GM21723 (cell line): ENCODE data around the gene PEDS1.
"Not testable (repeated sequence)": the region's sequence is repeated elsewhere in the genome, so short reads cannot be mapped to it uniquely, and the experiment has no call there.

Source experiments
- ATAC-seq: cut with Tn5 transposase; IDR thresholded peaks from one replicate; pipeline ENCODE4 v1.9.1; 2021; ENCODE audit warnings: mild to moderate bottlenecking, moderate library complexity; ENCODE audit not compliant: unreplicated experiment

Gene PEDS1

DNA sequence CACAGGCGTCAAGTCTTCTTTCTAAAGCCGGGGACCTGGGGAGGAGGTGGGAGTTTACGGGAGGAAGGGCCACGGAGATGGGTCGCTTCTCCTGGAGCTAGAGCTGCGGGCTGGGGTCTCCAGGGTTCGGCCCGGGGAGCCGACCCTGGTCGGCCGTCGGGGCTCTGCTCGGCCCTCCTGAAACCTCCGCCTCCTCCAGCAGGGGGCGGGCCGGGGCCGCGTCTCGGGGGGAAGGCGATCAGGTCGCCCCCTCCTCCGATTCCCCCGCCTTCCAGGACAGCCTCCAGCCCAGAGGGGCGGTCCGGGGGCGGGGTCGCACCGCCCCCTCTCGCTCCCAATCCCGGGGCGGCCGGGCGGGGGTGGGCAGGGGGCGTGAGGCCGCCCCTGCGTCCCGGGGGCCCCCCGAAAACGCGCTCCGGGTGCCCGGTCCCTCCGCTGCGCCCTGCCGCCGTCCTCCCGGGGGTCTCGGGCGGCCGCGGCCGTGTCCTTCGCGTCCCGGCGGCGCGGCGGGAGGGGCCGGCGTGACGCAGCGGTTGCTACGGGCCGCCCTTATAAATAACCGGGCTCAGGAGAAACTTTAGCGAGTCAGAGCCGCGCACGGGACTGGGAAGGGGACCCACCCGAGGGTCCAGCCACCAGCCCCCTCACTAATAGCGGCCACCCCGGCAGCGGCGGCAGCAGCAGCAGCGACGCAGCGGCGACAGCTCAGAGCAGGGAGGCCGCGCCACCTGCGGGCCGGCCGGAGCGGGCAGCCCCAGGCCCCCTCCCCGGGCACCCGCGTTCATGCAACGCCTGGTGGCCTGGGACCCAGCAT is 36.9 kb upstream of the PEDS1 start, which contains the start of gene CEBPB:
Gene CEBPB, plus strand, starts transcription at position 580 of the 814 bp plus-strand sequence. Its CDS starts 204 bp downstream, at position 784.
- peak; percentile 37 for ATAC-seq

DNA sequence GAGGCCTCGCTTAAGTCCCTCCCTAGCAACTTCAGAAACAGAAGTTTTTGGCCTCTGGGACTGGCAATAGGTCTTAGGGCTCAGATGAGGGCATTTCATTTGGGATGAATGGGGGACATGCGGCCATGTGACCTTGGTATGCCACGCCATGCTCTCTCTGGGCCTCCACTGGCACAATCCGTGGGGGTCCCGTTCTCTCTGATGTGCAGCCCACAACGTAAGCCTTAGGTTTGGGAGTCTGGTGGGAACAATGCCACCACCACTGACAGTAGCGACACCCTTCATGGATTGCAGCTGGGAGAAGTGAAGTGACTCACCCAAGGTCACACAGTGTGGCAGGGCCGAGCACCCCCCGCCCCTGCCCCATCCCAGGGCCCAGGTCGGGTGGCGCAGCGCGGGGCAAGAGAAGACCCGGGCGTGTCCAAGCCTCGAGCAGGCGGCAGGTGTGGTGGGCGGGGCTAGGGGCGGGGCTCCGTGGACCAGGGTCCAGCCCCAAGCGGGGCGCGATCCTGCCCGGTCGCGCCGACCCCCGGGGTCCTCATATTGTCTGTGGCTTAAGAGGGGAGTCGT is 36.2 kb upstream of the PEDS1 start:
- no peak for ATAC-seq

DNA sequence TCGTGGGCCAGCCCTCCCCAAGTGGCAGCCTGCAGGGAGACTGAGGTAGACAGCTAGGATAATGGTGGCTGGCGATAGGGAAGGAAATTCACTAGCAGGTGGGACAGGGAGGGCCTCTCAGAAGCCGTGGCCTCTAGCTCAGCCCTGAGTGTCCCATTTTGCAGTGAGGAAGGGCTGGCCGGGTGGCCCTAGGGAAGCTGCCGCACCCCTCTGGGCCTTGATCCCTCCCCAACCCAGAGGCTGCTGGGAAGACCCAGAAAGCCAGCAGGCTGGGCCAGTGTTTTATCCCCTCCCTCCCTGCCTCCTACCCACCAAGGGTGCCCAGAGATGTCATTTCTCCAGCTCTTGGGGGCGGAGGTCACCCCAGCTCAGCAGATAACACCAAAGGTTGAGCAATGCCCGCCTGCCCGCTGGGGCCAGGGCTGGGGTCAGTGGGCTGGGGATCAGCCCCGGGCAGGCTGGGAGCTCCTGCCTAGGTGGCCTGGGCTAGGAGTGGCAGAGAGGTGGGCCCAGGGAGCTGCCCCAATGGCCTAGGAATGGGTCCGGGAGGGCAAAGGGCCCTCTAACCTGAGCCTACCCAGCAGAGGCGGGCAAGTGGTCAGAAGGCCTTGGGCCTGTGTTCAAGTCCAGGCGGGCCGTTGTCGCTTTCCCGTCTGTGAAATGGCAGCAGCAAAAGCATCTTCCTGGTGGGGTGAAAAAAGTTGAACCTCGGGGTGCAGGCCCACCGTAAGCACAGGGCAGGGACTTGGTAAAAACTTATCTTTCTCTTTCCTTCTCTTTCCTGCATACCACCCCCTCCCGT is 35.6 kb upstream of the PEDS1 start:
- ATAC-seq = no peak

DNA sequence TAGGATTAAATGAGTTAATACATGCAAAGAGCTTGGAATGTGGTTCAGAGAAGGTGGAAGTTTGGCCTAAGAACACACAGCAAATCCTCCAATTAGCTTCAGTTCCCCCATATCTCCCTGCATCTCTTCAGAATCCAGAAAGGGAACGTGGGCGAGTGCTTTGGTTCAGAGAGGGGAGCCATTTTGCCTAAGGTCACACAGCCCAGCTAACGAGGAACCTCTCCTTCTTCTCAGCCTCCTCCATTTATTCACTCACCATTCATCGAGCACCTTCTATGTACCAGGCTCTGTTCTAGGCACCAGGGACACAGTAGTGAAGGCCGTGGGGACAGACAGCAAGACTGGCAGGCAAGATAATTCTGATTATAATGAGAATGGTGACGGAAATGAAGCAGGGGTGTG is 34.8 kb upstream of the PEDS1 start:
- no peak for ATAC-seq

DNA sequence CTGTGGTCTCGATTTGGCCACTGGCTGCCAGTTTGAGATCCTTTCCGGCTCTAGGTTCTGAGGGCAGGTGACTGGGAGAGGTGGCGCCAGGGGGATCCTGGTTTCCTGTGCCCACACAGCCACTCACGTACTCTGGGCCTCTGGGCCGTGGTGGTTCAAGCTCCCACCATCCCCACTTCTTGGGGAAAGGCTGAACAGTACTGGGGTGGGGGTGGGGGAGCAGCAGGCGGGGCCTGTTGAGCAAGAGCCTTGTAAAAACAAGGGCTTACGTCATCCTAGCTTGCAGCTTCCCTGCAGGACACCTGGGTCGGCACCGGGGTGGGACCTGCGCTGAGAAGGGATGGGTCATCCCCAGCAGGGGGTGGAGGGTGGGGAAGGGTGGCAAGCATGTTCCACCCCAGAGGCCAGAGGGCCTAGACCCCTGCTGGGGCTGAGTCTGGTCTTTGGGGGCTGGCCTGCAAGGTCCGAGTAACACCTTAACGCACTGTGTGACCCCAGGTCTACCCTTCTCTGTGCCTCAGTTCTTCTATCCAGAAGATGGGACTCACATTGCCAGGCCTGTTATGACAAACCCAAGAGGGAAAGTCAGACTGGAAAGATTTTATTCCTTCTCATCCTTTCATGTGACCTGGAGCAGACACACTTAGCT is 34.0 kb upstream of the PEDS1 start:
- no peak for ATAC-seq

DNA sequence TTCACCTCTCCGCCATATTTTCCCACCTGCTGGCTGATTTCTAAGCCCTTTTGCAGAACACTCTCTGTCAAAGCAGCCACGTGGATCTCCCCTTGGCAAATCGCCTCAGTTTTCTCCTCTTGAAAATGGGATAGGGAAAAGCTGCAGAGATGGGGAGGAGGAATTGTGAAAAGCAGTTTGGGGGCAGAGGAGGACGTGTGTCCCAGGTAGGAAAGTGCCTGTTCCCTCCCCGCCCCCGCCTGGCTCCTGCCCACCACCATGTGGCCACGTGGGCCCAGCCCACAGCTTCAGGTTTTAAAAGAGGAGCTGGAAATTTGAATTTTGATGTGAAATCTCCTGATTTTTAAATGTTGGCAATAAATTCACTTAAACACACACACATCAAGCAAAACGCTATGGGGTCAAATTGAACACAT is 33.5 kb upstream of the PEDS1 start:
- no peak for ATAC-seq

DNA sequence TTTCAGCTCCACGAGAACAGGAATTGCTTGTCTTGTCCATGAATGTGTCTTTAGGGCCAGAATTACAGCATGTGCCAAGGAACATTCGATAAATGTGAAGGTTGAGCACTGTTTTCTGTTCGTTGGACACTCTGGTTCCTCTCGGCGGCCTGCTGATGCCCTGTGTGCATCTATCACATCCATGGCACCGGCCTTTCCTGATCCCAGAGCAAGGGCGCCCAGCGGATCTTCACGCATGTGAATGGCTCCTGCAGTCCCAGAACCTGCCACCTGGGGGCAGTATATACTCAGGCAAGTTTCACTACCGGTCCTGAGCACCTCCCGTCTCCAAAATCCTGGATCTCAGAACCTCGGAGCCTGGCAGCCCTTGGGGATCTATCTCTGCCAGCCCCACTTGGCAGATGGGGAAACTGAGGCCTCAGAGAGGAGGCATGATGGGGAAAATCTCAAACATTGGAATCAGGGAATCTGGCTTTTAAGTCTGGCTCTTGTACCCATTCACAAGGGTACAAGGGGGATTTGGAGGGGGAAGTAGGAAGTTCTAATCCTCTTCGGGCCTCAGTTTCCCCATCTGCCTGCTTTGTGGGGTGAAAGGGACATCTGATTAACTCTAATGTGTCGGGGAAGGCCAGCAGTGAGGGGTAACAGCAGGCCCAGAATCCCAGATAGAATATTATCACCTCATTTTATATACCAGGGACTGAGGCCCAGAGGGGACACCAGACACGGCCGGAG is 32.8 kb upstream of the PEDS1 start:
- no peak for ATAC-seq

DNA sequence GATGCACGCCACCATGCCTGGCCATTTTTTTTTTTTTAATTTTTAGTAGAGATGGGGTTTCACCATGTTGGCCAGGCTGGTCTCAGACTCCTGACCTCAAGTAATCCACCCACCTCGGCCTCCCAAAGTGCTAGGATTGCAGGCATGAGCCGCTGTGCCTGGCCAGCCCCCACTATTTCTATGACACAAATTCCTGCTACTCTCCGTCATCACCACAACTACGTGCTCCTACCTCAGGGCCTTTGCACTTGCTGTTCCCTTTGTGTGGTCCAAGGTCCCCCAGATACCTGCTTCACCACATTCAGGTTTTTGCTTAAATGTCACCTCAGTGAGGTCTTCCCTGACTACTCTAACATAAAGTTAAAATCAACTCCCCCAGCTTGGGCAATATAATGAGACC is 31.9 kb upstream of the PEDS1 start:
- ATAC-seq = no peak

DNA sequence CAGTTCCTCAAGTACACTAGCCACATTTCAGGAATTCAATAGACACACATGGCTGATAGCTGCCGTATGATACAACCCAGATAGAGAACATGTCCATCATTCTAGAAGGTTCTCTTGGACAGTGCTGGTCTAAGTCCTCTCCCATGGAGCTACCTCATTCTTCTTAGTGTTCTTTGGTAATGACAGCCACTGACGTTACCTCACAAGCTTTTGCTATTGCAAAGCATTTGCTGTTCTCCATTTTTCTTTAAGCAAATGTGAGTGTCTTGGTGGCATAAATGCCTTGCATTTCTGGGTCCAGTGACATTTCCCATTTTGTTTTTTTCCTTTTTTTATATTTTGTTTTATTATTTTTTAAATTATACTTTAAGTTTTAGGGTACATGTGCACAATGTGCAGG is 28.8 kb upstream of the PEDS1 start:
- no peak for ATAC-seq

DNA sequence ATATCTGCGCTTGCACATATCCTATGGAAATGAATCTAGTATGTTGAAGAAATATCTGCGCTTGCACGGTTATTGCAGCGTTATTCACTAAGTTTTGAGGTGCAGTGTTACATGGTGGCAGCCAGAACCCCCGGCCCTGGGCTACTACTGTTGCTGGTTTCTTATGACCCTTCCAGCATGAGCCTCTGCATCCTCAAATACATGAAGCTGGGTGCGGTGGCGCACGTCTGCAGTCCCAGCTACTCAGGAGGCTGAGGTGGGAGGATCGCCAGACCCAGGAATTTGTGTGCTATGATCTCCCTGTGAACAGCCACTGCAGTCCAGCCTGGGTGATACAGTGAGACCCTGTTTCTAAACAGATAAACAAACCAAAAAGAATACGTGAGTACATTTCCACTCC is 27.8 kb upstream of the PEDS1 start:
- no peak for ATAC-seq

DNA sequence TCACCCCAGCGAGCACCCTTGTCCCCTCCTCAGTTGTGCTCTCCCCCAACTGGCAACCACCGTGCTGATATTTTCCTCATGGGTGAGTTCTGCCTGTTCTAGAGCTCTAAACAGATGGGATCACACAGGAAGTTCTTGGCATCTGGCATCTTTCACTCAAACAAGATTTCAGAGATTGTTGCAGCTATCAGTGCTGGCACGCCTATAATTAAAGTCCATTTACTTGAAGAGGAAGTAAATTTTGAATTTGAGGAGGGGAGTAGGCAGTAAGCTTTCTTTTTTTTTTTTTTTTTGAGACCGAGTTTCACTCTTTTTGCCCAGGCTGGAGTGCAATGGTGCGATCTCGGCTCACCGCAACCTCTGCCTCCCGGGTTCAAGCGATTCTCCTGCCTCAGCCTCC is 25.1 kb upstream of the PEDS1 start:
- not testable (repeated sequence) for ATAC-seq

DNA sequence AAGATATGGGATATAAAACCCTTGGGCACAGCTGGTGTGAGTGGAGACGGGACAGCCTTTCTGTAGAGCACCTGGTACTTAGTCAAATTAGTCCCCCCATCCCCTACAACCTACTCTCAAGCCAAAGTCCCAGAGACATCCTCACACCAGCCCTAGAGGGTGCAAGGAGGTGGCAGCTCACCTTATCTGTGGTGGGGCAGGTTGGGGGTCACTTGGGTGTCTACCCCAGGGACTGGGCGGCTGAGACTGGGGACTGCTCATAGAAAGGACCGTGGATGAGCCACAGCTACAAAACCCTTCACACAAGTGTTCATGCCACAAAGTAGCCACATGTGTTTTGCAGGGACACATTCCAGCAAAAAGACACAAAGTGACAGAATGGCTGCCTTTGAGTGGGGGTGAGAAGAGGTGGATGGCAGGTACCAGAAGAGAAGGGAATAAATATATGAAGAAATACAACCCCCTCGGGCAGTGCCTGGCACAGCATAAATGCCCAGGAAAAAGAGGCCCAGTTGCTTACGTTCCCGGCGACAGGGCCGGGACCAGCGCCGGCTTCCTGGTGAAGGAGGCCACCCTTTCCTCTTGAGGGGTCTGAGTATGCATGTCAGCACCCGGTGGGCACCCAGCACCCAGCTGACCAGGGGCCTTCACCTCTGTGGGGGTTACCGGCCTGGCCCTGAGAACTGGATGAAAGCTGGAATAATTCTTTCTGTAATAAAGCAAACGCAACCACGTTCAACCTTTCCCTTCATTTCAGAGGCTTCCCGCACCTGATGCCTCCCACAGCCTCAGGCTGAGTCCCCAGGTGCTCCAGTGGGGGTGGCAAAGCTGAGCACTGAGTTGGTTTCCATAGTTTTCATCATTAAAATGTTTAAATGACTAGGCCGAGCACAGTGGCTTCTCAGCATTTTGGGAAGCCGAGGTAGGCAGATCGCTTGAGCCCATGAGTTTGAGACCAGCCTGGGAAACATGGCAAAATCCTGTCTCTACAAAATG is 22.7 kb upstream of the PEDS1 start:
- ATAC-seq = no peak

DNA sequence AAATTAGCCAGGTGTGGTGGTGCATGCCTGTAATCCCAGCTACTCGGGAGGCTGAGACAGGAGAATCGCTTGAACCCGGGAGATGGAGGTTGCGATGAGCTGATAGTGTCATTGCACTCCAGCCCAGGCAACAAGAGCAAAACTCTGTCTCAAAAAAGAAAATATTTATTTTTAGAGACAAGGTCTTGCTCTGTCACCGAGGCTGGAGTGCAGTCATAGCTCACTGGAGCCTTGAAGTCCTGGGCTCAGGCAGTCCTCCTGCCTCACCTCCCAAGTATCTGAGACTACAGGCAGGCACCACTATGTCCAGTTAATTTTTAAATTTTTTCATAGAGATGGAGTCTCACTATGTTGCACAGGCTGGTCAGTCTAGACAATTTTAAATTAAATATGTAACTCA is 20.9 kb upstream of the PEDS1 start:
- no peak for ATAC-seq

DNA sequence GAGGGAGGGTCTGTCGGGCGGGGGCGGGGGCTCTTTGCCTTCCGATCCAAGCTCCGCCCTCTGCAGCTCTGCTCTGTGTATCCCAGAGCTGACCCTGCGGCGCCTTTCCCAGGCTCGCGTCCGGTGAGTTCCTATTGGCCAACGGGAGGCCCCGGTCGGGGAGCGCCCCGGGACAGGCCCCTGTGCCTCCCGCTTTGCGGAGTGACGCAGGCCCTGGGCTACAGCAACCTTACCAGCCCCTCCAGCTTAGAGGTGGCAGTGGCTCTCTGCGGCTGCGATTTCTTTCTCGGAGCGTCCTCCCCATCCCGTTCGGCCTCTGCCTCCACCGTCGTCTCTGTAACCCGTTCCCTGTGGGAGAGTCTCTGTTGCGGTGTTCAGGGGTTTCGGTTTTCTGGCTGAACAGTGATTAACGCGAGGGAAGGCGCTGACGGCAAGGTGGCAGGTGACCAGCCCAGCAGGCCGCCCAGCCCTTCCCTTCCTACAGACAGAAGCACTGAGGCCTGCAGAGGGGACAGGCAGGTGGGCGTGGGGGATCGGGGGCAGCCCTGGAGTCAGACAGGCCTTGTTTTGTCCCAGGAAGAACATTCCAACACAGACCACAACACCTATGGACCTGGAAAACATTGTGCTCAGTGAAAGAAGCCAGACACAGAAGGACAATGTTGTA is 19.0 kb upstream of the PEDS1 start:
- no peak for ATAC-seq

DNA sequence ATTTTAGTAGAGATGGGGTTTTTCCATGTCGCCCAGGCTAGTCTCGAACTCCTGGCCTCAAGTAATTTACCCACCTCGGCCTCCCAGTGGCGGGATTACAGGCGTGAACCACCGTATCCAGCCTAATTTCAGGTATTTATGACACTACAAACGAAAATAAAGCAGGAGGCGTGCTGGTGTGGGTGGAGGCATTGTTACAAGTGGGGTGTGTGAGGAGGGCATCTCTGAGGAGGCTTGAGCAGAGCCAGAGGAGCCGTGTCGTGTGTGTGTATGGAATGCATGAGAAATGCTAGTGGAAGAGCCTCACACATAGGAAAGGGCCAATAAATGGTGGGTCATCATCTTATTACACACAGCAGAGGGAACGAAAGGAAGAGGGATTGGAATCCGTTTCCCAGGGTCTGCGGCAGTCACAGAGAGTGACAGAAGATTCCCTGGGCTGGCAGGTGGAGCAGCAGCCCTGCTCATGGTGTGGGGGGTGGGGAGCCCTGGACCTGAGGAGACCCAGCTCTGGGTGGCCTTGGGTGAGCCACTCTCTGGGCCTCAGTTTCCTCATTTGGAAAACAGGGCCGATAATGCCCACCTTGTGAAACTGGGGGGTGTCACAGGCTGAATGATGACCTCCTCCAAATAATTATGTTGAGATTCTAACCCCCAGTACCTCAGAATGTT is 17.2 kb upstream of the PEDS1 start:
- no peak for ATAC-seq

DNA sequence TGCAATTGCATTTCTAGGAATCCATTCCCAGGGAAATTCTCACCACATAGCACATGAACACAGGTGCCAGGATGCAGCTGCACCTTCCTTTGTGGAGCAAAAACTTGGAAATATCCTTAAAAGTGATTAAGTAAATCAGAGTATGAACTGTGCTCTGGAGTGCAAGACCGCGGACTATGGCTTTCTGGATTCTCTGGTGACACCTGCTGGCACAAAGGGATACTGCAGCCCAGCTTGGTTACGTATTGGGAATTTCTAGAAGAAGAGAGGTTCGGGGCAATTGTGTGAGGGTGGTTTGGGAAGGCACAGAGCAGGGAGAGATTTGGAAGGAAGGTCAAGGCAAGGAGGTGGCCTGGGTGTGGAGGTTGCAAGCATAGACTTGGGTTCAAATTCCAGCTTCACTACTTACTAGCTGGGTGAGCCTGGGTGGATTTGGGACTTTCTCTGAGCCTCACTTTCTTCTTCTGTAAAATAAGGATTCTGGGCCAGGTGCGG is 15.9 kb upstream of the PEDS1 start:
- ATAC-seq = no peak

DNA sequence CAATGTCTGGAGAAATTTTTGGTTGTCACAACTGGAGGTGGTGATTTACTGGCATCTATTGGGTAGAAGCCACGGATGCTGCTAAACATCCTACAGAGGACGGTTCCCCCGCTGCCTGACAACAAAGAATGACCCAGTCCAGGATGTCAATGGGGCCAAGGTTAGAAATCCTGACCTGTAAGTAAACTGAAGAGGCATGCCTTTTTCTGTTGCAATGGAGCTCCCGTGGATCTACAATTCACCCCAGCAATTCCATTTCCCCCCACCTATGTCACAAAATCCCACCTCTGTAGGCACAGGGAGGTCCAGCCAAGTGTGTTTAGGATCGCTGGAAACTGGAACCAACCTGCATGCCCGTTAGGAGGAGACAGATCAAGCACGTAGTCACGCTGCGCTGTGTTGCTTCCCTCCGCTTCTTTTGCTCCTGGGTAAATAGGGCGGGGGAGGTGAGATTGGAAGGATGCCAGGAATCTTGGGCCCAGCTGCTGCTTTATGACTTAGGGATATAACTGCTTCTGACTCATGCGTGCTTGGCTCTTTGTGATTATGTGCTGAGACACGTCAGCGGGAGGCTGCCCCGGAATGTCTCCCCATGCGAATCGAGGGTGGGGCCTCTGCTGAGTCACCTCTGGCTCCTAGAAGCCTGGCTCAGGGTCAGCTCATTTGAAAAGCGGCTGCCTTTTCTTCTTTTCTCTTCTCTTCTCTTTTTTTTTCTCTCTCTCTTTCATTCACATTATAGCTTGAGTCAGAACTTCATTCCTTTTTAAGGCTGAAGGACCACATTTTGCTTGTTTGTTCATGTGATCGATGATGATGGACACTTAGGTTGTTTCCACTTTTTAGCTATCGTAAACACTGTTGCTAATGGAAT is 12.4 kb upstream of the PEDS1 start:
- ATAC-seq = peak; percentile 92
